ENCODE data around the gene EAPP. TPM values are rescaled to one million over a fixed set of nuclear protein-coding genes. Genes with fewer than 3 reads are reported as not detected.
A peak's percentile ranks its signal among the peaks of the same experiment; 100 is the strongest.

Gene EAPP
- total and polyA plus RNA-seq, 2 of the 13 experiments (the other 11 are each of a cell fraction or from before 2014, with no cell fraction given) = 68.7 to 110 TPM

- TF ChIP-seq, protein P1, sequence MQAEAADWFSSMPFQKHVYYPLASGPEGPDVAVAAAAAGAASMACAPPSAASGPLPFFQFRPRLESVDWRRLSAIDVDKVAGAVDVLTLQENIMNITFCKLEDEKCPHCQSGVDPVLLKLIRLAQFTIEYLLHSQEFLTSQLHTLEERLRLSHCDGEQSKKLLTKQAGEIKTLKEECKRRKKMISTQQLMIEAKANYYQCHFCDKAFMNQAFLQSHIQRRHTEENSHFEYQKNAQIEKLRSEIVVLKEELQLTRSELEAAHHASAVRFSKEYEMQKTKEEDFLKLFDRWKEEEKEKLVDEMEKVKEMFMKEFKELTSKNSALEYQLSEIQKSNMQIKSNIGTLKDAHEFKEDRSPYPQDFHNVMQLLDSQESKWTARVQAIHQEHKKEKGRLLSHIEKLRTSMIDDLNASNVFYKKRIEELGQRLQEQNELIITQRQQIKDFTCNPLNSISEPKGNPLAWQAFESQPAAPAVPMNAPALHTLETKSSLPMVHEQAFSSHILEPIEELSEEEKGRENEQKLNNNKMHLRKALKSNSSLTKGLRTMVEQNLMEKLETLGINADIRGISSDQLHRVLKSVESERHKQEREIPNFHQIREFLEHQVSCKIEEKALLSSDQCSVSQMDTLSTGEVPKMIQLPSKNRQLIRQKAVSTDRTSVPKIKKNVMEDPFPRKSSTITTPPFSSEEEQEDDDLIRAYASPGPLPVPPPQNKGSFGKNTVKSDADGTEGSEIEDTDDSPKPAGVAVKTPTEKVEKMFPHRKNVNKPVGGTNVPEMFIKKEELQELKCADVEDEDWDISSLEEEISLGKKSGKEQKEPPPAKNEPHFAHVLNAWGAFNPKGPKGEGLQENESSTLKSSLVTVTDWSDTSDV (CRISPR knock-in tag; IDR thresholded peaks at IDR 0.05) = peak; percentile 12
- peak; percentile 94; the same call in 1 of the 2 replicates for TF ChIP-seq IRF1 (CRISPR knock-in tag; IDR thresholded peaks at IDR 0.05; ENCODE audit: low read depth)
- TF ChIP-seq ZNF17 (CRISPR knock-in tag; IDR thresholded peaks at IDR 0.05) = no peak
- peak; percentile 90 for TF ChIP-seq GZF1 (CRISPR knock-in tag; IDR thresholded peaks at IDR 0.05)
- TF ChIP-seq ZNF556 (CRISPR knock-in tag; IDR thresholded peaks at IDR 0.05; ENCODE audit: borderline replicate concordance) = peak; percentile 100
- TF ChIP-seq TBL1XR1 (IDR thresholded peaks at IDR 0.05; ENCODE audit: borderline replicate concordance, low read length, partially characterized antibody) = peak; percentile 86
- TF ChIP-seq YEATS2 (CRISPR knock-in tag; IDR thresholded peaks at IDR 0.05; ENCODE audit: borderline replicate concordance) = peak; percentile 99
- no peak for TF ChIP-seq ZBTB49 (CRISPR knock-in tag; IDR thresholded peaks at IDR 0.05; ENCODE audit: borderline replicate concordance)
- TF ChIP-seq, protein P2, sequence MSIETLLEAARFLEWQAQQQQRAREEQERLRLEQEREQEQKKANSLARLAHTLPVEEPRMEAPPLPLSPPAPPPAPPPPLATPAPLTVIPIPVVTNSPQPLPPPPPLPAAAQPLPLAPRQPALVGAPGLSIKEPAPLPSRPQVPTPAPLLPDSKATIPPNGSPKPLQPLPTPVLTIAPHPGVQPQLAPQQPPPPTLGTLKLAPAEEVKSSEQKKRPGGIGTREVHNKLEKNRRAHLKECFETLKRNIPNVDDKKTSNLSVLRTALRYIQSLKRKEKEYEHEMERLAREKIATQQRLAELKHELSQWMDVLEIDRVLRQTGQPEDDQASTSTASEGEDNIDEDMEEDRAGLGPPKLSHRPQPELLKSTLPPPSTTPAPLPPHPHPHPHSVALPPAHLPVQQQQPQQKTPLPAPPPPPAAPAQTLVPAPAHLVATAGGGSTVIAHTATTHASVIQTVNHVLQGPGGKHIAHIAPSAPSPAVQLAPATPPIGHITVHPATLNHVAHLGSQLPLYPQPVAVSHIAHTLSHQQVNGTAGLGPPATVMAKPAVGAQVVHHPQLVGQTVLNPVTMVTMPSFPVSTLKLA (IDR thresholded peaks at IDR 0.05) = peak; percentile 81
- peak; percentile 100 for TF ChIP-seq ZNF547 (CRISPR knock-in tag; IDR thresholded peaks at IDR 0.05)
- TF ChIP-seq RXRA (CRISPR knock-in tag; IDR thresholded peaks at IDR 0.05) = peak; percentile 92
- peak; percentile 91 for TF ChIP-seq PAXIP1 (CRISPR knock-in tag; conservative IDR thresholded peaks at IDR 0.05)
- TF ChIP-seq DR1 (CRISPR knock-in tag; IDR thresholded peaks at IDR 0.05) = peak; percentile 96; the same call in 1 of the 2 replicates
- TF ChIP-seq SIN3A (IDR thresholded peaks at IDR 0.05; ENCODE audit: borderline replicate concordance, low read depth, low read length) = peak; percentile 99
- TF ChIP-seq ISX (CRISPR knock-in tag; conservative IDR thresholded peaks at IDR 0.05) = peak; percentile 98
- TF ChIP-seq ZNF180 (CRISPR knock-in tag; IDR thresholded peaks at IDR 0.05; ENCODE audit: borderline replicate concordance, low read depth) = no peak; the same call in 1 of the 2 replicates
These were observed at the start of gene EAPP (continued) for GRCh38 chr14:34539407-34540180.
